BE2C (cell line): ENCODE measurements around the gene TNS3.

Experiments used
- DNase-seq: peaks from one replicate; pipeline ENCODE4 v3.0.0-alpha.2; 2020
- H3K27me3 ChIP-seq: fragments of 250-450 bp; sonication (Bioruptor Pico); 2 replicates; pipeline ENCODE4 v1.5.1; 2020; ENCODE audit warnings: mild to moderate bottlenecking
- H3K36me3 ChIP-seq: fragments of 250-450 bp; sonication (Bioruptor Pico); 2 replicates; pipeline ENCODE4 v1.5.1; 2020; ENCODE audit warnings: mild to moderate bottlenecking
- H3K4me1 ChIP-seq: fragments of 250-450 bp; sonication (Bioruptor Pico); 2 replicates; pipeline ENCODE4 v1.5.1; 2020
- H3K4me3 ChIP-seq: 2 replicates; pipeline ENCODE4 v1.5.1; 2011; ENCODE audit warnings: low read depth, low read length
- H3K9me3 ChIP-seq: fragments of 250-450 bp; sonication (Bioruptor Pico); 2 replicates; pipeline ENCODE4 v1.5.1; 2020
- TF ChIP-seq, protein P1 (sequence below): IDR thresholded peaks from 2 replicates; pipeline ENCODE4 v1.5.1; 2012; ENCODE audit warnings: mild to moderate bottlenecking, low read depth, low read length

The TNS3 gene

DNA sequence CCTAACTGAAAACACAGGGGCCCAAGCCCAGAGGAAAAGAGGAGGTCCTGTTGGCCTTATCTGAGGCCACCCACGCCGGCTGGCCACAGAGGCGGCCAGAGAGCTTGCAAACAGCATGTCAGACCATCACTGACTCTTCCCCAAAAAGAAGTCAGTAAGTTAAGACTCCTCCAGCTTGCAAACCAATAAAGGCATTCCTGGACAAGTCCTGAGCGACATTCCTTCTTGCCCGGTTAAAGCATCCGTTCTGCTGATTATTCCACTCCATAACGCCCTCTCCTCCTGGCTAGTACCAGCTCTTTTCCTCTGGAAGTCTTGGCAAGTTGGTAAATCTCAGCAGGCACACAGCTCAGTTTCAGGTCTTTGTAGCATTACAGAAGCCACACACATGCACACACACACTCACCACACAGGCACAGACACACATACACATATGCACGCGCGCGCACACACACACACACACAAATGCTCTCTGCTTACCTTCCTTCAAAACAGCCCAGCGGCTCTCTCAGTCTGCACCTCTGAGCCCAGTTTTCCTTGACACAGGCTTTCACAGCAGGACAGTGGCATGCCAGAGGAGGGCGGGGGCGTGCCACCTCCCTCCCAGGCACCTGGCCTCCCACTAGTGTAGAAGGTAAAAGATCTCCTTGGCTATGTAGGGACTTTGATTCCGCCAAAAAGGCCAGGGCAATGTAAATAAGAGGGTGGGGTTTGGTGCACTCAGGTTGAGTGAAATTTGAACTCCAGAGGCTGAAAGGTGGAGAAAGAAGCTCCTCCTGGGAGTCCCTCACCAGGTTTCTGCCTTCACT is 201.4 kb downstream of the TNS3 start:
- Histone ChIP-seq H3K36me3 (no peaks in the 10 kb centered on the region), H3K4me1 (no peaks in the 10 kb centered on the region), H3K27me3 (peaks cover 33% of the 10 kb centered on the region), H3K4me3 (no peak overlapping the region), H3K9me3 (no peaks in the 10 kb centered on the region)
- no peak for DNase-seq
- TF ChIP-seq, protein P1, sequence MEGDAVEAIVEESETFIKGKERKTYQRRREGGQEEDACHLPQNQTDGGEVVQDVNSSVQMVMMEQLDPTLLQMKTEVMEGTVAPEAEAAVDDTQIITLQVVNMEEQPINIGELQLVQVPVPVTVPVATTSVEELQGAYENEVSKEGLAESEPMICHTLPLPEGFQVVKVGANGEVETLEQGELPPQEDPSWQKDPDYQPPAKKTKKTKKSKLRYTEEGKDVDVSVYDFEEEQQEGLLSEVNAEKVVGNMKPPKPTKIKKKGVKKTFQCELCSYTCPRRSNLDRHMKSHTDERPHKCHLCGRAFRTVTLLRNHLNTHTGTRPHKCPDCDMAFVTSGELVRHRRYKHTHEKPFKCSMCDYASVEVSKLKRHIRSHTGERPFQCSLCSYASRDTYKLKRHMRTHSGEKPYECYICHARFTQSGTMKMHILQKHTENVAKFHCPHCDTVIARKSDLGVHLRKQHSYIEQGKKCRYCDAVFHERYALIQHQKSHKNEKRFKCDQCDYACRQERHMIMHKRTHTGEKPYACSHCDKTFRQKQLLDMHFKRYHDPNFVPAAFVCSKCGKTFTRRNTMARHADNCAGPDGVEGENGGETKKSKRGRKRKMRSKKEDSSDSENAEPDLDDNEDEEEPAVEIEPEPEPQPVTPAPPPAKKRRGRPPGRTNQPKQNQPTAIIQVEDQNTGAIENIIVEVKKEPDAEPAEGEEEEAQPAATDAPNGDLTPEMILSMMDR = no peak

GRCh38 chr7:47379629-47380324 is 202.1 kb downstream of the TNS3 start:
- no peaks in the 10 kb centered on the region for H3K4me1 ChIP-seq
- no peaks in the 10 kb centered on the region for H3K9me3 ChIP-seq
- peak; percentile 26 for DNase-seq
- TF ChIP-seq, protein P1 = no peak
- H3K27me3 ChIP-seq = peaks cover 33% of the 10 kb centered on the region
- H3K4me3 ChIP-seq = no peak overlapping the region
- no peaks in the 10 kb centered on the region for H3K36me3 ChIP-seq

DNA sequence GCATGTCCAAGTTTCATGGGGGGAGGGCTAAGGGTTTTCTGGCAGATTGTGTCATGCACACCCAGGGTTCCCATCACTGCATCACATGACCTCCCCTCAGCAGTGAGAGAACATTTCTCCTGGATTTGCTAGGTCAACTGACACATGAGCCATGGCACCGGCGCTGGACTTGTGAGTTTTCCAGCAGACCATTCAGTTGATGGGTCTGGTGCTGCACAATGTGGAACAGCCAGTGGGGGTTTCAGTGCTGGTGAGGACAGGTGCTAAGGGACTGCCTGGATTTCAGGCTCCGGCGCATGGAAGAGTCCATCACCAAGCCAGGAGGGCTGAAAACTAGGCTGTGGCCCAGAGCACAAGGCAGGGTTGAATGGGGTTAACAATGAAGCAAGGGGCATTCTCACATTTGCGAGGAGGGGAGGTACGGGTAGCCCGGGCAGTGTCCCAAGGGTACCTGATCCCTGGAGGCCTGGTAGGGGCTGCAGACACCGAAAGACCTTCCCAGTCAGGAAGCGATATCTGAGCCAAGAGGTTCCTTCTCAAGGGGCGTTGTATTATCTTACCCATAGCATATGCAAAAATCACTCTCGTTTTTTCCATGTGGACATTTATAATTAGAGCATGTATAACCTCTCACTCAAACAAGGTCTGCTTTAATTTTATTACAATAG is 203.0 kb downstream of the TNS3 start:
- Histone ChIP-seq H3K4me1 (no peaks in the 10 kb centered on the region), H3K27me3 (peaks cover 33% of the 10 kb centered on the region), H3K4me3 (no peak overlapping the region), H3K36me3 (no peaks in the 10 kb centered on the region), H3K9me3 (no peaks in the 10 kb centered on the region)
- no peak for DNase-seq
- TF ChIP-seq, protein P1 = no peak

DNA sequence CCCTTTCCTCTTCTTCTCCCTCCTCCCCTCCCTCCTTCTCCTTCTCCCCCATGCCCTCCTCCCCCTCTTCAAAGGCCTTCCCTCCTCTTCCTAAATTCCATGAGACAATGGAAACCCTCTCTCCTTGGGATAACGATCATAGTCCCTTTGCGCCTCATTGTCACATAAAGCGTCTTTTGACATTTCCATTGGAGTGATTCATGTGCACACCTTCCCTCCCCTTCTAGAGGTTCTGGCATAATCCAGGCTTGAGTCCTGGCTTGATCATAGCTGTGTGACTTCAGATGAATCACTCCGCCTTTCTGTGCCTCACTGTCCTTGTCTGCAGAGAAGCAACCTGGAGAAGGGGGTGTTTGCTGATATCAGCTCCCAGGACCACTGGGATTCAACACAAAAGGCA is 204.2 kb downstream of the TNS3 start:
- no peak for DNase-seq
- Histone ChIP-seq H3K27me3 (peaks cover 33% of the 10 kb centered on the region), H3K9me3 (no peaks in the 10 kb centered on the region), H3K36me3 (no peaks in the 10 kb centered on the region), H3K4me1 (no peaks in the 10 kb centered on the region), H3K4me3 (no peak overlapping the region)
- TF ChIP-seq, protein P1 = no peak

- Histone ChIP-seq H3K27me3 (peaks cover 33% of the 10 kb centered on the region), H3K36me3 (no peaks in the 10 kb centered on the region), H3K9me3 (no peaks in the 10 kb centered on the region), H3K4me1 (no peaks in the 10 kb centered on the region), H3K4me3 (no peak overlapping the region)
- DNase-seq = no peak
- TF ChIP-seq, protein P1 = no peak
Measured at GRCh38 chr7:47376991-47377616, 204.8 kb downstream of the TNS3 start.
